T-helper 2 cell treated with Interferon-gamma antibody and Interleukin-4, amounts not matched to agents 5 μg/mL and 100 μg/mL, for 36 hours (primary cell): ENCODE results near the gene PLOD2.

ENCODE experiments used
- DNase-seq: peaks from one replicate; pipeline ENCODE4 v3.0.0; 2021; ENCODE audit warnings: low spot score
- H3K27ac Mint-ChIP-seq: one replicate; pipeline ENCODE4 v1.8.0; 2021; ENCODE audit warnings: mild to moderate bottlenecking, mixed read lengths
- H3K27me3 Mint-ChIP-seq: one replicate; pipeline ENCODE4 v1.8.0; 2021; ENCODE audit warnings: low read depth, mixed read lengths
- H3K36me3 Mint-ChIP-seq: one replicate; pipeline ENCODE4 v1.8.0; 2021; ENCODE audit warnings: low read depth, mixed read lengths
- H3K4me1 Mint-ChIP-seq: one replicate; pipeline ENCODE4 v1.8.0; 2021; ENCODE audit warnings: low read depth, mixed read lengths
- H3K4me3 Mint-ChIP-seq: one replicate; pipeline ENCODE4 v1.8.0; 2022; ENCODE audit warnings: mild to moderate bottlenecking, moderate library complexity, mixed read lengths
- H3K9me3 Mint-ChIP-seq: one replicate; pipeline ENCODE4 v1.8.0; 2021; ENCODE audit warnings: mixed read lengths

The PLOD2 gene

GRCh38 chr3:146052056-146052790 is 108.8 kb downstream of the PLOD2 start:
- DNase-seq, result no peak
- H3K27me3 Mint-ChIP-seq, result no peaks in the 10 kb centered on the region

GRCh38 chr3:146050691-146051090 is 110.3 kb downstream of the PLOD2 start:
- no peak for DNase-seq
- H3K4me1 Mint-ChIP-seq, result no peaks in the 10 kb centered on the region
- no peaks in the 10 kb centered on the region for H3K27me3 Mint-ChIP-seq
- H3K36me3 Mint-ChIP-seq, result no peaks in the 10 kb centered on the region
- H3K9me3 Mint-ChIP-seq, result no peaks in the 10 kb centered on the region
- no peak overlapping the region for H3K27ac Mint-ChIP-seq
- no peak overlapping the region for H3K4me3 Mint-ChIP-seq

More at GRCh38 chr3:146052056-146052790, 108.8 kb downstream of the PLOD2 start:
- Mint-ChIP-seq H3K4me1 (no peaks in the 10 kb centered on the region), H3K4me3 (no peak overlapping the region), H3K36me3 (no peaks in the 10 kb centered on the region), H3K27ac (no peak overlapping the region), H3K9me3 (no peaks in the 10 kb centered on the region)

GRCh38 chr3:146047485-146047884 is 113.5 kb downstream of the PLOD2 start:
- no peaks in the 10 kb centered on the region for H3K36me3 Mint-ChIP-seq
- no peaks in the 10 kb centered on the region for H3K27me3 Mint-ChIP-seq
- no peaks in the 10 kb centered on the region for H3K9me3 Mint-ChIP-seq
- H3K4me3 Mint-ChIP-seq, result no peak overlapping the region
- no peak for DNase-seq
- H3K27ac Mint-ChIP-seq, result no peak overlapping the region
- no peaks in the 10 kb centered on the region for H3K4me1 Mint-ChIP-seq

- no peak overlapping the region for H3K27ac Mint-ChIP-seq
- DNase-seq, result no peak
- no peaks in the 10 kb centered on the region for H3K9me3 Mint-ChIP-seq
- H3K4me1 Mint-ChIP-seq, result no peaks in the 10 kb centered on the region
- no peaks in the 10 kb centered on the region for H3K36me3 Mint-ChIP-seq
- H3K4me3 Mint-ChIP-seq, result no peak overlapping the region
- no peaks in the 10 kb centered on the region for H3K27me3 Mint-ChIP-seq
These were observed 116.9 kb downstream of the PLOD2 start for GRCh38 chr3:146044046-146044445.

- no peaks in the 10 kb centered on the region for H3K4me1 Mint-ChIP-seq
- no peaks in the 10 kb centered on the region for H3K36me3 Mint-ChIP-seq
- no peak overlapping the region for H3K4me3 Mint-ChIP-seq
- no peak overlapping the region for H3K27ac Mint-ChIP-seq
- no peaks in the 10 kb centered on the region for H3K9me3 Mint-ChIP-seq
- H3K27me3 Mint-ChIP-seq, result no peaks in the 10 kb centered on the region
- DNase-seq, result no peak
These were observed 120.4 kb downstream of the PLOD2 start for GRCh38 chr3:146040630-146041029.

- Mint-ChIP-seq H3K9me3 (no peaks in the 10 kb centered on the region), H3K36me3 (no peaks in the 10 kb centered on the region), H3K4me1 (no peaks in the 10 kb centered on the region), H3K4me3 (no peak overlapping the region), H3K27me3 (no peaks in the 10 kb centered on the region), H3K27ac (no peak overlapping the region)
- no peak for DNase-seq
These were observed 123.3 kb downstream of the PLOD2 start for GRCh38 chr3:146037697-146038096.

GRCh38 chr3:146036281-146036680 is 124.7 kb downstream of the PLOD2 start:
- Mint-ChIP-seq H3K27ac (no peak overlapping the region), H3K9me3 (peaks cover 4% of the 10 kb centered on the region), H3K36me3 (no peaks in the 10 kb centered on the region), H3K4me1 (no peaks in the 10 kb centered on the region), H3K27me3 (no peaks in the 10 kb centered on the region), H3K4me3 (no peak overlapping the region)
- DNase-seq, result no peak

GRCh38 chr3:146035366-146035765 is 125.6 kb downstream of the PLOD2 start:
- Mint-ChIP-seq H3K36me3 (no peaks in the 10 kb centered on the region), H3K9me3 (peaks cover 7% of the 10 kb centered on the region), H3K4me3 (no peak overlapping the region), H3K27ac (no peak overlapping the region), H3K27me3 (no peaks in the 10 kb centered on the region), H3K4me1 (no peaks in the 10 kb centered on the region)
- no peak for DNase-seq

GRCh38 chr3:146033950-146034349 is 127.0 kb downstream of the PLOD2 start:
- no peak for DNase-seq
- Mint-ChIP-seq H3K4me1 (no peaks in the 10 kb centered on the region), H3K27me3 (no peaks in the 10 kb centered on the region), H3K4me3 (no peak overlapping the region), H3K9me3 (peaks cover 9% of the 10 kb centered on the region), H3K27ac (no peak overlapping the region), H3K36me3 (no peaks in the 10 kb centered on the region)

GRCh38 chr3:146026547-146026946 is 134.4 kb downstream of the PLOD2 start:
- Mint-ChIP-seq H3K4me1 (no peaks in the 10 kb centered on the region), H3K27ac (no peak overlapping the region), H3K27me3 (no peaks in the 10 kb centered on the region), H3K36me3 (no peaks in the 10 kb centered on the region), H3K4me3 (no peak overlapping the region), H3K9me3 (peaks cover 8% of the 10 kb centered on the region)
- DNase-seq, result no peak

- Mint-ChIP-seq H3K4me3 (no peak overlapping the region), H3K27ac (no peak overlapping the region), H3K27me3 (no peaks in the 10 kb centered on the region), H3K4me1 (no peaks in the 10 kb centered on the region), H3K9me3 (no peaks in the 10 kb centered on the region), H3K36me3 (no peaks in the 10 kb centered on the region)
- no peak for DNase-seq
These were observed 136.7 kb downstream of the PLOD2 start for GRCh38 chr3:146024260-146024659.

- Mint-ChIP-seq H3K4me1 (no peaks in the 10 kb centered on the region), H3K27ac (no peak overlapping the region), H3K9me3 (peaks cover 11% of the 10 kb centered on the region), H3K36me3 (no peaks in the 10 kb centered on the region), H3K27me3 (no peaks in the 10 kb centered on the region), H3K4me3 (no peak overlapping the region)
- DNase-seq, result no peak
These were observed 140.0 kb downstream of the PLOD2 start for GRCh38 chr3:146020969-146021368.

- DNase-seq, result no peak
- Mint-ChIP-seq H3K9me3 (peaks cover 11% of the 10 kb centered on the region), H3K36me3 (no peaks in the 10 kb centered on the region), H3K4me3 (no peak overlapping the region), H3K4me1 (no peaks in the 10 kb centered on the region), H3K27ac (no peak overlapping the region), H3K27me3 (no peaks in the 10 kb centered on the region)
These were observed 141.5 kb downstream of the PLOD2 start for GRCh38 chr3:146019508-146019907.
